B cell (primary cell): ENCODE measurements around the gene TMEM154.

Source experiments
- CTCF ChIP-seq: fragments of 200-600 bp; IDR thresholded peaks from one replicate; pipeline ENCODE4 v1.8.0; 2022; ENCODE audit warnings: antibody characterized with exemption, mild to moderate bottlenecking
- EZH2 ChIP-seq: IDR thresholded peaks from 2 replicates; pipeline ENCODE4 v1.6.1; 2012; ENCODE audit warnings: borderline replicate concordance, low read depth, mild to moderate bottlenecking, moderate library complexity, low read length; ENCODE audit not compliant: insufficient read depth, poor library complexity, severe bottlenecking

GRCh38 chr4:152693871-152694270 is 14.1 kb upstream of the TMEM154 start:
- TF ChIP-seq CTCF (no peak), EZH2 (no peak)
